SK-N-SH (cell line): Measurements from ENCODE around the gene EXOC4. TPM values are rescaled to one million over a fixed set of nuclear protein-coding genes. Genes with fewer than 3 reads are reported as not detected.

Source experiments
- CTCF ChIA-PET: fragments of 300-600, 350-600 bp; formaldehyde crosslinking; extraction: SDS; loops from one replicate; lab custom pipeline; 2021; lab: Yijun Ruan, JAX
- POLR2A ChIA-PET: fragments of 350-600 bp; sonication (Branson Sonifier 250); formaldehyde crosslinking; extraction: SDS; loops from one replicate; lab custom pipeline; 2020; ENCODE audit warnings: antibody characterized with exemption, inconsistent platforms; lab: Yijun Ruan, JAX
- DNase-seq: peaks from one replicate; pipeline ENCODE4 v3.0.0; 2012
- H2AFZ ChIP-seq: fragments of 200-600 bp; sonication (generic); 2 replicates; pipeline ENCODE4 v1.8.1; 2016; ENCODE audit warnings: antibody characterized with exemption, mild to moderate bottlenecking, low read depth
- H3F3A ChIP-seq: fragments of 200-600 bp; sonication (generic); replicated peaks from 2 replicates; pipeline ENCODE3; 2016; ENCODE audit warnings: antibody characterized with exemption, mild to moderate bottlenecking; ENCODE audit not compliant: insufficient read depth
- H3K27ac ChIP-seq, 2 experiments: fragments of 200-500 bp in 1 of 2; fragments of 200-600 bp in 1 of 2; sonication (Bioruptor generic) in 1 of 2; sonication (generic), shearing (Covaris generic) in 1 of 2; 2 replicates each; pipeline versions ENCODE4 v1.5.1 to v1.6.1; 2014 to 2016; ENCODE audit warnings: low read depth in 2 of 2, inconsistent platforms in 1 of 2, low read length in 1 of 2, mild to moderate bottlenecking in 1 of 2, mixed read lengths in 1 of 2
- H3K27me3 ChIP-seq: fragments of 200-600 bp; sonication (generic), shearing (Covaris generic); 2 replicates; pipeline ENCODE4 v1.6.1; 2016; ENCODE audit warnings: mixed run types; ENCODE audit not compliant: insufficient read depth
- H3K36me3 ChIP-seq, 2 experiments: fragments of 200-500 bp in 1 of 2; fragments of 200-600 bp in 1 of 2; sonication (Bioruptor generic) in 1 of 2; sonication (generic) in 1 of 2; replicated peaks in 1 of 2; 2 replicates each; pipeline versions ENCODE3 to v1.5.1; 2014 to 2016; ENCODE audit warnings: low read length in 1 of 2, mild to moderate bottlenecking in 1 of 2; ENCODE audit not compliant: insufficient read depth in 2 of 2, control insufficient read depth in 1 of 2
- H3K4me1 ChIP-seq, 2 experiments: fragments of 200-500 bp in 1 of 2; fragments of 200-600 bp in 1 of 2; sonication (Bioruptor generic) in 1 of 2; sonication (generic), shearing (Covaris generic) in 1 of 2; 2 replicates each; pipeline versions ENCODE4 v1.5.1 to v1.6.1; 2014 to 2016; ENCODE audit warnings: low read depth in 1 of 2, low read length in 1 of 2, mixed run types in 1 of 2; ENCODE audit not compliant: insufficient read depth in 2 of 2, control insufficient read depth in 1 of 2
- H3K4me2 ChIP-seq: fragments of 200-600 bp; sonication (generic), shearing (Covaris generic); 2 replicates; pipeline ENCODE4 v1.6.1; 2017; ENCODE audit warnings: mixed run types
- H3K4me3 ChIP-seq, 2 experiments: fragments of 200-500 bp in 1 of 2; fragments of 200-600 bp in 1 of 2; sonication (Bioruptor generic) in 1 of 2; sonication (generic), shearing (Covaris generic) in 1 of 2; 2 replicates each; pipeline versions ENCODE4 v1.5.1 to v1.8.1; 2014 to 2016; ENCODE audit warnings: low read depth in 2 of 2, inconsistent platforms in 1 of 2, low read length in 1 of 2, mild to moderate bottlenecking in 1 of 2, mixed read lengths in 1 of 2, moderate library complexity in 1 of 2
- H3K79me2 ChIP-seq: fragments of 200-600 bp; sonication (generic); 2 replicates; pipeline ENCODE4 v1.8.1; 2017; ENCODE audit warnings: mild to moderate bottlenecking; ENCODE audit not compliant: insufficient read depth
- H3K9ac ChIP-seq: fragments of 200-600 bp; sonication (generic); 2 replicates; pipeline ENCODE4 v1.6.1; 2017; ENCODE audit warnings: mixed run types
- H3K9me2 ChIP-seq: fragments of 200-600 bp; sonication (generic); 2 replicates; pipeline ENCODE4 v1.6.1; 2017; ENCODE audit warnings: mixed run types
- H3K9me3 ChIP-seq: fragments of 200-600 bp; sonication (generic); 2 replicates; pipeline ENCODE4 v1.6.1; 2017; ENCODE audit warnings: mixed run types, mild to moderate bottlenecking, moderate library complexity
- H4K20me1 ChIP-seq: fragments of 200-600 bp; sonication (generic); 2 replicates; pipeline ENCODE4 v1.6.1; 2017; ENCODE audit warnings: mild to moderate bottlenecking, mixed run types; ENCODE audit not compliant: insufficient read depth
- CHD2 ChIP-seq: fragments of 150-350 bp; IDR thresholded peaks from 2 replicates; pipeline ENCODE4 v1.6.1; 2018; ENCODE audit warnings: low read length; ENCODE audit not compliant: partially characterized antibody
- EP300 ChIP-seq, 2 experiments: IDR thresholded peaks; 2 replicates each; pipeline versions ENCODE4 v1.4.0 to v1.6.1; 2012; ENCODE audit warnings: borderline replicate concordance in 1 of 2, low read depth in 1 of 2, low read length in 1 of 2
- FOSL2 ChIP-seq: IDR thresholded peaks from 2 replicates; pipeline ENCODE4 v1.4.0; 2012; ENCODE audit warnings: low read depth, mild to moderate bottlenecking, moderate library complexity, borderline replicate concordance
- FOXJ3 ChIP-seq: sonication (generic); formaldehyde crosslinking; IDR thresholded peaks from 2 replicates; pipeline ENCODE4 v1.5.1; 2020; ENCODE audit warnings: mild to moderate bottlenecking, missing genetic modification reagents
- GATA2 ChIP-seq: sonication (generic); formaldehyde crosslinking; IDR thresholded peaks from 2 replicates; pipeline ENCODE4 v1.5.0; 2020; ENCODE audit warnings: mild to moderate bottlenecking, missing genetic modification reagents
- MXI1 ChIP-seq: IDR thresholded peaks from 2 replicates; pipeline ENCODE4 v1.6.1; 2012; ENCODE audit warnings: mild to moderate bottlenecking, low read depth, low read length, improper control_type of control experiment
- NFIC ChIP-seq: IDR thresholded peaks from 2 replicates; pipeline ENCODE4 v1.4.0; 2012; ENCODE audit warnings: borderline replicate concordance
- RAD21 ChIP-seq: IDR thresholded peaks from 2 replicates; pipeline ENCODE4 v1.6.1; 2012; ENCODE audit warnings: mild to moderate bottlenecking, low read length
- RCOR1 ChIP-seq: fragments of 150-350 bp; IDR thresholded peaks from 2 replicates; pipeline ENCODE4 v1.6.1; 2017; ENCODE audit warnings: antibody characterized with exemption, low read length
- REST ChIP-seq: IDR thresholded peaks from 2 replicates; pipeline ENCODE4 v1.6.1; 2012; ENCODE audit warnings: mild to moderate bottlenecking, low read depth, low read length, moderate library complexity
- TCF12 ChIP-seq: IDR thresholded peaks from 2 replicates; pipeline ENCODE4 v1.4.0; 2012
- TEAD4 ChIP-seq: IDR thresholded peaks from 2 replicates; pipeline ENCODE4 v1.4.0; 2012; ENCODE audit warnings: mild to moderate bottlenecking, borderline replicate concordance; ENCODE audit not compliant: insufficient read depth
- YY1 ChIP-seq: IDR thresholded peaks from 2 replicates; pipeline ENCODE4 v1.4.0; 2012; ENCODE audit warnings: low read depth, mild to moderate bottlenecking
- ZBTB33 ChIP-seq: IDR thresholded peaks from 2 replicates; pipeline ENCODE4 v1.4.0; 2012; ENCODE audit warnings: low read depth, borderline replicate concordance
- WGBS: methylation state at CpG from one replicate; pipeline ENCODE4 v1.1.6; 2017; ENCODE audit warnings: low lambda C conversion rate; 5-methylcytosine and 5-hydroxymethylcytosine counted together
- polyA plus RNA-seq, 3 experiments: library from polyadenylated mRNA; depleted of rRNA; stranded (reverse); fragments of >200 nt; gene quantifications; 2 replicates each; pipeline ENCODE4 v1.2.3, GENCODE V29; 2012

EXOC4 gene
- polyA plus RNA-seq, 1 of the 3 experiments (the other 2 are of a cell fraction), result 37.3 TPM

- TF ChIP-seq REST (no peak), ZBTB33 (no peak), NFIC (no peak; the same call in 1 of the 2 replicates), YY1 (no peak), EP300 (IDR thresholded peaks at IDR 0.05; ENCODE audit: borderline replicate concordance in 1 of 2, low read depth in 1 of 2, low read length in 1 of 2) (peak in 1 of 2 experiments; percentile 99; a peak in 2 of 4 replicates), CHD2 (peak; percentile 85)
These were observed 530.4 kb downstream of the EXOC4 start (continued) for GRCh38 chr7:133783276-133783675.

GRCh38 chr7:133784486-133785001 lies 531.7 kb downstream of the EXOC4 start:
- Histone ChIP-seq H3K9ac (no peak overlapping the region), H3K27ac (peak overlapping the region in 1 of 2 experiments; percentile 100; a peak in 3 of 4 replicates), H3K79me2 (no peaks in the 10 kb centered on the region), H3K27me3 (no peaks in the 10 kb centered on the region), H3F3A (no peaks in the 10 kb centered on the region), H3K4me2 (no peak overlapping the region), H2AFZ (no peak overlapping the region), H3K4me3 (no peak overlapping the region), H3K9me2 (no peaks in the 10 kb centered on the region), H3K36me3 (peaks cover under 1 to 15% of the 10 kb centered on the region in 2 experiments), H4K20me1 (no peaks in the 10 kb centered on the region)
- POLR2A ChIA-PET, result interaction anchor here (0.6 to 2.3 kb wide), 11 partner anchors 11 to 232 kb away, joined by 3 to 23 read pairs (median 7); no protein-coding TSS in a partner anchor
- 65% methylated on average over 4 of the region's 4 CpGs for WGBS
- CTCF ChIA-PET, result interaction anchor here (0.8 to 5.4 kb wide), 16 partner anchors 9 to 357 kb away, joined by 3 to 51 read pairs (median 4); no protein-coding TSS in a partner anchor
- DNase-seq, result peak; percentile 66
- TF ChIP-seq EP300 (IDR thresholded peaks at IDR 0.05; ENCODE audit: borderline replicate concordance in 1 of 2, low read depth in 1 of 2, low read length in 1 of 2) (peak in 1 of 2 experiments; percentile 99; a peak in 2 of 4 replicates), CHD2 (peak; percentile 93), FOXJ3 (CRISPR knock-in tag) (no peak), TEAD4 (0 out of 2 replicates have a peak, but pooled peaks have one; percentile 18), RAD21 (peak; percentile 54), GATA2 (CRISPR knock-in tag) (0 out of 2 replicates have a peak, but pooled peaks have one; percentile 46), RCOR1 (peak; percentile 98), FOSL2 (no peak), TCF12 (peak; percentile 56; the same call in 1 of the 2 replicates), MXI1 (peak; percentile 89)
- TF ChIP-seq, all 33 proteins: peak for 8
- H3K4me1 ChIP-seq, result peaks cover 0 to 57% of the 10 kb centered on the region in 2 experiments; a peak in 2 of 4 replicates
- no peaks in the 10 kb centered on the region for H3K9me3 ChIP-seq
